Measurements from ENCODE around the gene ZSCAN23. TPM values are rescaled to one million over a fixed set of nuclear protein-coding genes. Genes with fewer than 3 reads are reported as not detected.

Gene ZSCAN23
- total and polyA plus RNA-seq, 9 of the 15 experiments (the other 6 are each of a cell fraction or from before 2014, with no cell fraction given): 0.05 to 0.29 (median 0.21) TPM; not detected in 1

DNA sequence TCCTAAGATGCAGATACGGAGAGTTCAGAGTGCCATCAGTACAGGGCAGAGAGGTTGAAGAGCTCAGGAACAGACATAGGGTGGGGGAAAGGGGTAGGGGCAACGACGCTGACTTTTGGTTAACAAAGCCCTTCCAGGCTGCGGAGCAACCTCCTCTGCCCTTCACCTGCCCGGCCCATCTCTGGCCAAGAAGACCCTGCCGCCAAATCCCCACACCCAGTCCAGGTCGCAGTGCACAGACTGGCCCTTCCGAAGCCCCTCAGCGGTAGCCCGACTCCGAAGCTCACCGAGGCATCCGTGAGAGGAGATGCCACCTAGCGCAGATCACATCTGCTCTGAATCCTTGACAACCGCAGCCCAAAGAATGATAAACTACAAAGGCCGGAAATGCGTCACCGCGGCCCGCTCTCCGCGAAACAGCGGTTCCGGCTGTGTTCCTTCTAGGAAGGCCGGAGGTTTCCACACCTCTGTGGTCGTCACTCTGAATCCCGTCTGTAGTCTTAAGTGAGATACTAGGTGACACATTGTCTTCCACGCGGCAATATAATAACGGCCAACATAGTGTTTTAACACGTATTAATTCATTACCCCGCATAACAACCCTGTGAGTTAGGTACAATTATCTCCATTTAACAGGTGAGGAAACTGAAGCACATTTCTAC, at the start of gene ZSCAN23 (continued):
- TF ChIP-seq, protein P1, sequence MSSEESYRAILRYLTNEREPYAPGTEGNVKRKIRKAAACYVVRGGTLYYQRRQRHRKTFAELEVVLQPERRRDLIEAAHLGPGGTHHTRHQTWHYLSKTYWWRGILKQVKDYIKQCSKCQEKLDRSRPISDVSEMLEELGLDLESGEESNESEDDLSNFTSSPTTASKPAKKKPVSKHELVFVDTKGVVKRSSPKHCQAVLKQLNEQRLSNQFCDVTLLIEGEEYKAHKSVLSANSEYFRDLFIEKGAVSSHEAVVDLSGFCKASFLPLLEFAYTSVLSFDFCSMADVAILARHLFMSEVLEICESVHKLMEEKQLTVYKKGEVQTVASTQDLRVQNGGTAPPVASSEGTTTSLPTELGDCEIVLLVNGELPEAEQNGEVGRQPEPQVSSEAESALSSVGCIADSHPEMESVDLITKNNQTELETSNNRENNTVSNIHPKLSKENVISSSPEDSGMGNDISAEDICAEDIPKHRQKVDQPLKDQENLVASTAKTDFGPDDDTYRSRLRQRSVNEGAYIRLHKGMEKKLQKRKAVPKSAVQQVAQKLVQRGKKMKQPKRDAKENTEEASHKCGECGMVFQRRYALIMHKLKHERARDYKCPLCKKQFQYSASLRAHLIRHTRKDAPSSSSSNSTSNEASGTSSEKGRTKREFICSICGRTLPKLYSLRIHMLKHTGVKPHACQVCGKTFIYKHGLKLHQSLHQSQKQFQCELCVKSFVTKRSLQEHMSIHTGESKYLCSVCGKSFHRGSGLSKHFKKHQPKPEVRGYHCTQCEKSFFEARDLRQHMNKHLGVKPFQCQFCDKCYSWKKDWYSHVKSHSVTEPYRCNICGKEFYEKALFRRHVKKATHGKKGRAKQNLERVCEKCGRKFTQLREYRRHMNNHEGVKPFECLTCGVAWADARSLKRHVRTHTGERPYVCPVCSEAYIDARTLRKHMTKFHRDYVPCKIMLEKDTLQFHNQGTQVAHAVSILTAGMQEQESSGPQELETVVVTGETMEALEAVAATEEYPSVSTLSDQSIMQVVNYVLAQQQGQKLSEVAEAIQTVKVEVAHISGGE (CRISPR knock-in tag; IDR thresholded peaks at IDR 0.05): 0 out of 6 replicates have a peak, but pooled peaks of 1 of the 3 experiments have one; percentile 30
- TF ChIP-seq GMEB1 (CRISPR knock-in tag; IDR thresholded peaks at IDR 0.05) (0 out of 2 replicates have a peak, but pooled peaks have one; percentile 11), ZNF740 (CRISPR knock-in tag; IDR thresholded peaks at IDR 0.05) (no peak), ZNF740 (tag; IDR thresholded peaks at IDR 0.05) (no peak), TCF3 (CRISPR knock-in tag; IDR thresholded peaks at IDR 0.05) (no peak), SMARCE1 (IDR thresholded peaks at IDR 0.05) (no peak), PREB (CRISPR knock-in tag; IDR thresholded peaks at IDR 0.05) (no peak), TBL1XR1 (IDR thresholded peaks at IDR 0.05; ENCODE audit: low read length in 2 of 2) (no peak), KDM1A (IDR thresholded peaks at IDR 0.05) (no peak), ZNF778 (CRISPR knock-in tag; IDR thresholded peaks at IDR 0.05) (no peak), PYGO2 (tag; IDR thresholded peaks at IDR 0.05) (no peak), ZNF77 (CRISPR knock-in tag; IDR thresholded peaks at IDR 0.05) (no peak), KLF10 (CRISPR knock-in tag; IDR thresholded peaks at IDR 0.05) (no peak)
- TF ChIP-seq, protein P2, sequence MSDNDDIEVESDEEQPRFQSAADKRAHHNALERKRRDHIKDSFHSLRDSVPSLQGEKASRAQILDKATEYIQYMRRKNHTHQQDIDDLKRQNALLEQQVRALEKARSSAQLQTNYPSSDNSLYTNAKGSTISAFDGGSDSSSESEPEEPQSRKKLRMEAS (CRISPR knock-in tag; IDR thresholded peaks at IDR 0.05): peak; percentile 34; the same call in 1 of the 2 replicates
